CD4-positive, alpha-beta memory T cell (primary cell): ENCODE measurements around the gene C21orf91. TPM values are rescaled to one million over a fixed set of nuclear protein-coding genes. Genes with fewer than 3 reads are reported as not detected.

ENCODE experiments used
- CTCF ChIA-PET: fragments of 350-600 bp; sonication (Branson Sonifier 250); formaldehyde crosslinking; loops from one replicate; lab custom pipeline; 2021; ENCODE audit warnings: inconsistent platforms; ENCODE audit not compliant: partially characterized antibody; lab: Charles Lee
- POLR2A ChIA-PET: fragments of 350-600 bp; sonication (Branson Sonifier 250); formaldehyde crosslinking; loops from one replicate; lab custom pipeline; 2021; ENCODE audit not compliant: partially characterized antibody; lab: Charles Lee
- DNase-seq, 5 donors: peaks; one replicate each; pipeline versions ENCODE4 v3.0.0 to v3.0.0-alpha.2; 2020 to 2022; ENCODE audit warnings: mixed read lengths in 1 of 5
- H3K27ac ChIP-seq: one replicate; pipeline ENCODE4 v1.7.0; 2013; ENCODE audit warnings: low read depth, low read length
- H3K27me3 ChIP-seq: 2 replicates; pipeline ENCODE4 v1.7.0; 2013; ENCODE audit warnings: mild to moderate bottlenecking, low read length, moderate library complexity; ENCODE audit not compliant: insufficient read depth
- H3K36me3 ChIP-seq: 2 replicates; pipeline ENCODE4 v1.7.0; 2013; ENCODE audit warnings: mild to moderate bottlenecking, low read length, moderate library complexity; ENCODE audit not compliant: insufficient read depth
- H3K4me1 ChIP-seq: 2 replicates; pipeline ENCODE4 v1.7.0; 2013; ENCODE audit warnings: mild to moderate bottlenecking, low read length, moderate library complexity; ENCODE audit not compliant: insufficient read depth
- H3K4me3 ChIP-seq, 2 donors: one replicate each; pipeline ENCODE4 v1.7.0; 2013; ENCODE audit warnings: low read length in 2 of 2, mild to moderate bottlenecking in 1 of 2
- H3K9me3 ChIP-seq, 2 donors: one replicate each; pipeline ENCODE4 v1.7.0; 2013; ENCODE audit warnings: low read length in 2 of 2, control low read depth in 1 of 2; ENCODE audit not compliant: control insufficient read depth in 1 of 2
- H3K27ac Mint-ChIP-seq, 7 donors: one replicate each; pipeline ENCODE4 v1.8.0; 2020 to 2021; ENCODE audit warnings: mixed read lengths in 7 of 7, mild to moderate bottlenecking in 6 of 7, inconsistent platforms in 3 of 7, moderate library complexity in 3 of 7
- H3K27me3 Mint-ChIP-seq, 2 donors: one replicate each; pipeline ENCODE4 v1.8.0; 2020 to 2021; ENCODE audit warnings: mixed read lengths in 2 of 2
- H3K36me3 Mint-ChIP-seq, 2 donors: one replicate each; pipeline ENCODE4 v1.8.0; 2020 to 2021; ENCODE audit warnings: mixed read lengths in 2 of 2, inconsistent platforms in 1 of 2, mild to moderate bottlenecking in 1 of 2
- H3K4me1 Mint-ChIP-seq, 4 donors: one replicate each; pipeline ENCODE4 v1.8.0; 2020 to 2021; ENCODE audit warnings: mixed read lengths in 4 of 4, mild to moderate bottlenecking in 1 of 4
- H3K4me3 Mint-ChIP-seq, 8 donors: one replicate each; pipeline ENCODE4 v1.8.0; 2020 to 2021; ENCODE audit warnings: mixed read lengths in 8 of 8, mild to moderate bottlenecking in 7 of 8, moderate library complexity in 6 of 8, inconsistent platforms in 3 of 8
- H3K9me3 Mint-ChIP-seq, 8 donors: one replicate each; pipeline ENCODE4 v1.8.0; 2020 to 2021; ENCODE audit warnings: mixed read lengths in 8 of 8, mild to moderate bottlenecking in 5 of 8, inconsistent platforms in 3 of 8, moderate library complexity in 1 of 8
- intact Hi-C: fragments of 100-400 bp; cut with micrococcal nuclease; formaldehyde crosslinking; loops from one replicate; pipeline ENCODE4 v1.15.1; 2023
- polyA plus RNA-seq, 2 donors: library from polyadenylated mRNA; unstranded; fragments of 300-500 nt; fragmentation: Illumina TruSeq; gene quantifications; one replicate each; pipeline ENCODE4 v1.2.3, GENCODE V29; 2021
- total RNA-seq, 2 experiments: library from RNA; stranded (reverse); gene quantifications; one replicate each; pipeline ENCODE4 v1.2.3, GENCODE V29; 2021

C21orf91 gene
- 10 to 100 TPM; 80.1 to 80.5 TPM for total RNA-seq
- polyA plus RNA-seq = 10 to 100 TPM; 38.5 to 46.4 TPM

DNA sequence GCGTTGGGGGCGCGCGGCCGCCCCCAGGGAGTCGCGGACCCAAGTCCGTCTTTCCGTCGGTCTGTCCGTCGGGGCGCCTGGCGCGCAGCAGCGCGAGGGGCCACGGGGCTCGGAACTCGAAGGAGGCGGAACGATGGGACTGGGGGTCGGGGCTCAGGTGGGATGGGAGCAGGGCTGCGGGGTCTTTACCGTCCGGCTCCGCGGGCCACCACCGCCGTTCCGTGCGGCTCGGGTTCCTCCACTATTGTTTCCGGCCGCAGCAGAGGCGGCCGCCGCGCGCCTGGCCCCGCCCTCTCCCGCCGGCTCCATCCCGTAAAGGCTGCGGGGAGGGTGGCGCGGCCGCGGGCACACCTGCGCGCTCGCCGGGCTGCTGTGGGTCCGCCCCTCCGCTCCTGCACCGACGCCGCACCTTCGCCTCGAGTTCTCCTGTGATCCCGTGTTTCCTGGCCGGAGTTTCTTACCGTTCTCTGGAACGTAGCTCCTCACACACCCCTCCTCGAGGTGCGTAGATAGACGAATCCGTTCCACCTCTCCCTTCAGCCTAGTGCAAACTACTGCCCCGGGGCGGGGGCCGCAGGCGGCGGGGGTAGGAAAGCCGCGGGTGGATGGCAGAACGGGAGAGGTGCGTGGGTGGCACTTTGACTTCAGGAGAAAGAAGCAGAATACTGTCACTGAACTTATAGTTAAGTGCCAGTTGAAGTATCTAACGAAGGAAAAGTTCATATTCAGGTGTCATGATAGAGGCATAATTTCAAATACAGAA, at the start of gene C21orf91:
C21orf91 (minus strand) TSS at position 243 of the 763 bp plus-strand sequence. CDS start 1,038 bp downstream, outside the sequence.
- peak within 1 kb of the TSS; percentile 96 for H3K27ac ChIP-seq
- CTCF ChIA-PET = interaction anchor here (0.7 to 2.9 kb wide), 7 partner anchors 15 to 141 kb away, joined by 3 to 27 read pairs (median 7); no protein-coding TSS in a partner anchor
- Mint-ChIP-seq H3K9me3 (no peaks in the 10 kb centered on the region), H3K27ac (peak within 1 kb of the TSS; percentile 97 to 100 (median 100)), H3K36me3 (peaks cover 19 to 36% of the 10 kb centered on the region in 2 donors), H3K27me3 (no peaks in the 10 kb centered on the region), H3K4me1 (peaks cover 31 to 53% (median 42%) of the 10 kb centered on the region in 4 donors), H3K4me3 (peak within 1 kb of the TSS; percentile 89 to 100 (median 98))
- peak; percentile 91 to 93 (median 92) for DNase-seq
- no peaks in the 10 kb centered on the region for H3K9me3 ChIP-seq
- peaks cover 48% of the 10 kb centered on the region for H3K4me1 ChIP-seq
- intact Hi-C loops = loop anchor here (1.0 to 10.0 kb wide), 5 partner anchors 39 to 304 kb away; partner anchors contain the start of gene CXADR
- POLR2A ChIA-PET = interaction anchor here (0.6 to 5.7 kb wide), 20 partner anchors 10 to 208 kb away, joined by 3 to 124 read pairs (median 12); no protein-coding TSS in a partner anchor
- no peaks in the 10 kb centered on the region for H3K36me3 ChIP-seq
- peak within 1 kb of the TSS; percentile 70 to 92 for H3K4me3 ChIP-seq
- no peaks in the 10 kb centered on the region for H3K27me3 ChIP-seq

DNA sequence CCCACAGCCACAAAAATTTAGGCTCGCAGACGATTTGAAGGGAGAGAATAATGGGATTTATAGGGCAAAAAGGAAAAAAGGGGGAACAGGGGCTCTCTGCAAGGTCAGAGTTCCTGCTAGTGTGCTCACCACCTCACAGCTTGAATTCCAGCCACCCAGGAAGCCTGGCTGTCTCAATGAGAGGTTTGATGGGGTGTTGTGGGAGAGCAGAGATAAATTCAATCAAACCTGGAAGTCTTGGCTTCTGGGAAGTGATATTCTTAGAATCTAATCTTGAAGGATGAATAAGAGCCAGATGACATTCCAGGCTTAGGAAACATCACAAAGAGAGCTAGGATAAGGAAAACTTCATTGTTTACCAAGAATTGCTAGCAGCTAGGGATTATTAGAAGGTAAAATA, 47.4 kb upstream of the C21orf91 start:
- no peaks in the 10 kb centered on the region for H3K36me3 ChIP-seq
- CTCF ChIA-PET = no interaction called here
- DNase-seq = no peak
- Mint-ChIP-seq H3K27me3 (peaks cover 0 to 1% of the 10 kb centered on the region in 2 donors), H3K4me1 (no peaks in the 10 kb centered on the region), H3K36me3 (no peaks in the 10 kb centered on the region), H3K4me3 (no peak overlapping the region), H3K27ac (no peak overlapping the region), H3K9me3 (peaks cover 0 to 12% (median 3%) of the 10 kb centered on the region in 8 donors)
- H3K9me3 ChIP-seq = no peaks in the 10 kb centered on the region
- H3K27me3 ChIP-seq = no peaks in the 10 kb centered on the region
- H3K4me1 ChIP-seq = no peaks in the 10 kb centered on the region
- POLR2A ChIA-PET = no interaction called here
- H3K4me3 ChIP-seq = no peak overlapping the region
- intact Hi-C loops = no loop called here
- no peak overlapping the region for H3K27ac ChIP-seq

DNA sequence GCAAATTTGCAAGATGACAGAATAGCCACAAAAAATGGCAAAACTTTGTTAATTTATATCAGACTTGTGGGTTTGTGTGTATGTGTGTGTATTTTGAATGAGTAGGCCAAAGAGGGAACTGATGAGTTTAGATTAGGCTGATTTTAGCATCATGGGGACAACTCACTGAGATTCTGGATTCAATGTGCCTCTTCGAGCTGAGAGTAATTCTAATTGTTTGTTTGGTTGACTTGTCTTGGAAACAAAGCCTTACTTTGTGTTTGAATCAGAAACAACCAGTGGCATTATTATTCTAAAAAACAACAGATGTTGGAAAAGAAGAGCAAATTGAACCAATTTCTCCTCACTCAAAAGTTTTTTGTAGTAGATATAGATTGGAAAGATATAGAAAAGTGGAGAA, 40.5 kb upstream of the C21orf91 start:
- CTCF ChIA-PET = no interaction called here
- Histone ChIP-seq H3K27me3 (no peaks in the 10 kb centered on the region), H3K27ac (no peak overlapping the region), H3K4me1 (no peaks in the 10 kb centered on the region), H3K4me3 (no peak overlapping the region), H3K36me3 (no peaks in the 10 kb centered on the region), H3K9me3 (no peaks in the 10 kb centered on the region)
- no peak overlapping the region for H3K4me3 Mint-ChIP-seq
- POLR2A ChIA-PET = no interaction called here
- no peaks in the 10 kb centered on the region for H3K36me3 Mint-ChIP-seq
- no peaks in the 10 kb centered on the region for H3K4me1 Mint-ChIP-seq
- peaks cover 1 to 4% of the 10 kb centered on the region in 2 donors for H3K27me3 Mint-ChIP-seq
- intact Hi-C loops = no loop called here
- H3K9me3 Mint-ChIP-seq = peaks cover 0 to 2% (median 0%) of the 10 kb centered on the region in 8 donors
- H3K27ac Mint-ChIP-seq = no peak overlapping the region
- DNase-seq = no peak

DNA sequence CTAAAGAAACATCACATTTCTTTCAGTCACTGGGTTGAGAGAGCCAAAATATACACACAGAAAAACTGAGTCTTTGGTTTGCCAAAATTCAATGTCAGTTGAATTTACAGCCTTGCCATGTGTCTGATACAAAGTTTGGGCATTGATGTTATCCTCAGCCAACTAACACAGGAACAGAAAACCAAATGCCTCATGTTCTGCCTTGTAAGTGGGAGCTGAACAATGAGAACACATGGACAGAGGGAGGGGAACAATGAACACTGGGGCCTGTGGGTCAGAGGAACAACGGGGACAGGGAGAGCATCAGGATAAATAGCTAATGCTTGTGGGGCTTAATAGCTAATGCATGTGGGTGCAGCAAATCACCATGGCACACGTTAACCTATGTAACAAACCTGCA, 39.6 kb upstream of the C21orf91 start:
- DNase-seq = no peak
- Mint-ChIP-seq H3K4me1 (no peaks in the 10 kb centered on the region), H3K9me3 (peaks cover 0 to 2% (median 0%) of the 10 kb centered on the region in 8 donors), H3K27me3 (peaks cover 0 to 4% of the 10 kb centered on the region in 2 donors), H3K27ac (no peak overlapping the region), H3K4me3 (no peak overlapping the region), H3K36me3 (no peaks in the 10 kb centered on the region)
- Histone ChIP-seq H3K9me3 (no peaks in the 10 kb centered on the region), H3K36me3 (no peaks in the 10 kb centered on the region), H3K4me1 (no peaks in the 10 kb centered on the region), H3K27ac (no peak overlapping the region), H3K27me3 (no peaks in the 10 kb centered on the region), H3K4me3 (no peak overlapping the region)
- intact Hi-C loops = no loop called here
- ChIA-PET CTCF (interaction anchor here (1.0 kb wide), 1 partner anchor 9 kb away, joined by 3 read pairs; no protein-coding TSS in a partner anchor), POLR2A (no interaction called here)

DNA sequence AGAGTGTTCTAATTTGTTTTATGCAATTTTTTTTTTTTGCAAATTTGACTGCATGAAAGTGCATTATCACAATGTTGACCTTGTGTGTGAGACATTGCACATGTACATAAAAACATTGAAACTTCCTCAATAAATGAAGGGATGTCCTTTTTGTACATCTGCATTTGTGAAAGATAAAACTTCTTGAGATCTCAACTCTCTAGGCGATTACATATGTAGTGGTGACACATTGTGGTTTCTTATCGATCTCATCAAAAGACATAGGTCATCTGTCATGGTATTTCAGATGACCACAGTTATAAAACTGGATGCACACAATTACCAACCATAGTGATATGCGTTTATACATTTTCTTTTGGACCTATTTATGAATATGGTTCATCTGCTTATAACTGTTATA, 35.6 kb upstream of the C21orf91 start:
- CTCF ChIA-PET = no interaction called here
- POLR2A ChIA-PET = no interaction called here
- Histone ChIP-seq H3K4me1 (no peaks in the 10 kb centered on the region), H3K36me3 (no peaks in the 10 kb centered on the region), H3K4me3 (no peak overlapping the region), H3K27ac (no peak overlapping the region), H3K27me3 (no peaks in the 10 kb centered on the region), H3K9me3 (no peaks in the 10 kb centered on the region)
- H3K36me3 Mint-ChIP-seq = no peaks in the 10 kb centered on the region
- no peak overlapping the region for H3K27ac Mint-ChIP-seq
- no peak for DNase-seq
- H3K4me3 Mint-ChIP-seq = no peak overlapping the region
- intact Hi-C loops = no loop called here
- peaks cover 0 to 7% of the 10 kb centered on the region in 2 donors for H3K27me3 Mint-ChIP-seq
- H3K4me1 Mint-ChIP-seq = peaks cover 0 to 3% (median 0%) of the 10 kb centered on the region in 4 donors
- peaks cover 0 to 11% (median 3%) of the 10 kb centered on the region in 8 donors for H3K9me3 Mint-ChIP-seq

DNA sequence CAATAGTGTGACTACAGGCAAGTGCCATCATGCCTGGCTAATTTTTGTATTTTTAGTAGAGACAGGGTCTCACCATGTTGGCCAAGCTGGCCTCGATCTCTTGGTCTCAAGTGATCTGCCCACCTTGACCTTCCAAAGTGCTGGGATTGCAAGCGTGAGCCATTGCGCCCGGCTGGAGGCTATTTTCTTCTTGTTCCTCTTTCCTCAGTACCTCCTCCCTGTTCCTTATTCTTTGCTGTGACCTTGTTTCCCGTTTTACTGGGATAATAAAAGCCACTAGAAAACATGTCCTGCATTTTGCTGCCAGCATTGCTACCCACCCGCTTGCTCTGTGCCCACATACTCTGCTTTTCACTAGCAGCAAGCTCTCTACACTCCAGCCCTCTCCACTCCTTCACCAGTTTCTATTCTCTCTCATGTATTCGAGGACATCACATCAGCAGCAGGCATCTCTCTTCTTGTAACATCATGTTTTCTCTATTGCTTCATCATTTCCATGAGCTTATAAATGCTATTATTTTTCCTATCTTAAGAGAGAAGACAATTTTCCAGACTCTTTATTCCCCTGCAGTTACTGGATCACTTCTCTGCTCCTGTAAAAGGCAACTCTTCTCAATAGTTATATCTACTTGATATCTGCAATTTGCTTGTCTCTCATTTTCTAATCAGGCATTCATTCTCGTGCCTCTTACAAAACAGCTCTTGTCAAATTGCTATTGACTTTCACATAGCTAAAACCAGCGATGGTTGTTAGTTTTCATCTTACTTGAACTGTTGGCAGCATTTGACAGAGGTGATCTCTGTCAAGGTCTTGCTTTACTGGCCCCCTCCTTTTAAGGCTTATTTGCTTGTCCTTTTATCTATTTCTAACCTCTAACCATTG, 34.5 kb upstream of the C21orf91 start:
- H3K9me3 ChIP-seq = no peaks in the 10 kb centered on the region
- no peaks in the 10 kb centered on the region for H3K27me3 ChIP-seq
- H3K27ac Mint-ChIP-seq = peak overlapping the region in 1 of 7 donors; percentile 5
- H3K4me1 Mint-ChIP-seq = peaks cover 0 to 3% (median 0%) of the 10 kb centered on the region in 4 donors
- H3K4me1 ChIP-seq = no peaks in the 10 kb centered on the region
- no peak overlapping the region for H3K4me3 ChIP-seq
- ChIA-PET CTCF (no interaction called here), POLR2A (interaction anchor here (0.6 kb wide), 1 partner anchor 11 kb away, joined by 3 read pairs; no protein-coding TSS in a partner anchor)
- peaks cover 0 to 11% (median 3%) of the 10 kb centered on the region in 8 donors for H3K9me3 Mint-ChIP-seq
- no peaks in the 10 kb centered on the region for H3K36me3 Mint-ChIP-seq
- peaks cover 0 to 7% of the 10 kb centered on the region in 2 donors for H3K27me3 Mint-ChIP-seq
- no peaks in the 10 kb centered on the region for H3K36me3 ChIP-seq
- intact Hi-C loops = no loop called here
- no peak overlapping the region for H3K4me3 Mint-ChIP-seq
- no peak overlapping the region for H3K27ac ChIP-seq
- DNase-seq = no peak
